ENCODE measurements around the gene PTCD3. TPM values are rescaled to one million over a fixed set of nuclear protein-coding genes. Genes with fewer than 3 reads are reported as not detected.

Gene PTCD3
- total RNA-seq, 1 experiment from 2014 or later: 55.5 TPM

DNA sequence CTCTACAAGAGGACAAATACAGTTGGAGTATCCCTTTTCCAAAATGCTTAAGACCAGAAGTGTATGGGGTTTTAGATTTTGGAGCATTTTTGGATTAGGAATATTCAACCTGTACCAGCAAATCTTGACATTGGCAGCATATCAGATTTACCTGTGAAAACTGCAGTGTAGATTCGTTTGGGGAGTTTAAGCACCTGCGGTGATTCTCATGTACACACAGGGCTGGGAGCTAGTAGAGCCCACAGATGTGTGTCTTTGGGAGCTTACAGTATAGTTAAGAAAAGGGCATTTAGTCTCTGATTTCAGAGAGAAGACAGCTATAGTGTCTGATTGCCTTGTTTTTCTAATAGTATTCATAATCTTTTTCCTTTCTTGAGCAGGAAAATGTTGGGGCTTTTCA lies 30.1 kb downstream of the PTCD3 start:
- in situ Hi-C loops (cut with HindIII; ENCODE audit: low pct_unique_long_range_greater_than_20kb, low sequenced_read_pairs): no loop called here
- DNase-seq (ENCODE audit: low read depth): no peak

DNA sequence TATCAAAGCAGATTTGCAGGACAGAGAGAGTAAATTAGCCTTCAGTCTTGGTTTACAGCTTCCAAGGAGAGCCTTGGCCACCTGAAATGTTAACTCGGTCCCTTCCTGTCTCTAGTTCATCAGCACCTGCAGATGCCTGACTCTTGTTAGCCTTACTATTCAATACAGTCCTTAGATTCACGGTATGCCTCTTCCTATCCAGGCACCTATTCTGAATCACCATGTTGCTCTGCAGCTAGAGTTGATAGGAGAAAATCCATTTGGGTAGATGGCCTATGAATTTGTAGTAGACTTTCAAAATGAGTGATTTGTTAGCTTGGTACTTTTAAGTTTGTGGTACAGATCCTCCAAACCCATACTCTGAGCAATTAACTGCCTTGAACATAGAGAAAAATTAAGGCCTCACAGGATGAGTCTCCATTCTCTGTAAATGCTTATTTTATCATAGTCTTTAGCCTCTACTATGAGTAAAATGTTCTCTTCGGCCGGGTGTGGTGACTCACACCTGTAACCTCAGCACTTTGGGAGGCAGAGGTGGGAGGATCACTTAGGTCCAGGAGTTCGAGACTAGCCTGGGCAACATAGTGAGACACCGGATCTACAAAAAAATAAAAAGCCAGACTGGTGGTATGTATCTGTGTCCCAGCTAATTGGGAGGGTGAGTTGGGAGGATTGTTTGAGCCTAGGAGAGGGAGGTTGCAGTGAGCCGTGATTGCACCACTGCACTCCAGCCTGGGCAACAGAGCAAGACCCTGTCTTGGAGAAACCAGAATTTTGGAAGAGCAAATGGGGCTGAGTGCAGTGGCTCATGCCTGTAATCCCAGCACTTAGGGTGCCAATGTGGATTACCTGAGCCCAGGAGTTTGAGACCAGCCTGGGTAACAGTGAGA lies 32.9 kb downstream of the PTCD3 start:
- in situ Hi-C loops (cut with HindIII; ENCODE audit: low pct_unique_long_range_greater_than_20kb, low sequenced_read_pairs): no loop called here
- DNase-seq (ENCODE audit: low read depth): no peak

DNA sequence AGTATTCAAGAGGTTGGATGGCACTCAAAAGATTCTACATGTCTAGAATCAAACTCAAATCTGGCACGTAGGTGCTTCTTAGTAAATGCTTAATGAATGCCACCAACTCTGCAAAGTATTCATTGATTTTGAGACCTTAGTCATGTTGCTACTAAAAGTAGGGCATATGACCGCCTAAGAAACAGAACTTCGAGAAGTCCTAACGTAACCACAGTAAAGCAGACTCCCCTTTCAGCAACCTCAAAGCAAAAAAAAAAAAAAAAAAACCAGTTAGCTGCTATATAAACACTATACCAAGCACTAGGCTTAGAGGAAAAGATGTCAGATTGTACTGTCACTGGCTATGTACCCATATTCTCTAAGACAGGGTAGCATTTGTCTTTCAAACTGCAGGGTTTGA lies 33.9 kb downstream of the PTCD3 start:
- in situ Hi-C loops (cut with HindIII; ENCODE audit: low pct_unique_long_range_greater_than_20kb, low sequenced_read_pairs): no loop called here
- DNase-seq (ENCODE audit: low read depth): no peak

DNA sequence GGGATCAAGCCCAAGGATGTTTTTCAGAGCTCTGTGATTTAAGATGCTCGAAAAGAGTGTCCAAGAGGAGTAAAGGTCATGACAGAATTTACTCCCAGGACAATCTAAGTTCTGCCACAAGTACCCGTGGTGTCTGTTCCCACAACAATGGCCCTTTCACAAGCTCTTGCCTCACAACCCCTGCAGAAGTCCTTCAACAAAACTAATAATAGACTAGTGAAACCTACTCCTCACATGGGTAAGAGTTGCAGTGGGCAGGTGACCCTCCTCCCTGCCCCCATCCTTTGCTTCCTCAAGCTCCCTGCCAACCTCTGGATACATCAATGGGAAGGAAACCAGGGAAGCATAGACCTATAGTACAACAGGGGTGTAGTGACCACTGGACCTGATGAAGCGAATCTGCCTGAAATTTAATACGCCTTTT lies 34.9 kb downstream of the PTCD3 start:
- in situ Hi-C loops (cut with HindIII; ENCODE audit: low pct_unique_long_range_greater_than_20kb, low sequenced_read_pairs): no loop called here

DNA sequence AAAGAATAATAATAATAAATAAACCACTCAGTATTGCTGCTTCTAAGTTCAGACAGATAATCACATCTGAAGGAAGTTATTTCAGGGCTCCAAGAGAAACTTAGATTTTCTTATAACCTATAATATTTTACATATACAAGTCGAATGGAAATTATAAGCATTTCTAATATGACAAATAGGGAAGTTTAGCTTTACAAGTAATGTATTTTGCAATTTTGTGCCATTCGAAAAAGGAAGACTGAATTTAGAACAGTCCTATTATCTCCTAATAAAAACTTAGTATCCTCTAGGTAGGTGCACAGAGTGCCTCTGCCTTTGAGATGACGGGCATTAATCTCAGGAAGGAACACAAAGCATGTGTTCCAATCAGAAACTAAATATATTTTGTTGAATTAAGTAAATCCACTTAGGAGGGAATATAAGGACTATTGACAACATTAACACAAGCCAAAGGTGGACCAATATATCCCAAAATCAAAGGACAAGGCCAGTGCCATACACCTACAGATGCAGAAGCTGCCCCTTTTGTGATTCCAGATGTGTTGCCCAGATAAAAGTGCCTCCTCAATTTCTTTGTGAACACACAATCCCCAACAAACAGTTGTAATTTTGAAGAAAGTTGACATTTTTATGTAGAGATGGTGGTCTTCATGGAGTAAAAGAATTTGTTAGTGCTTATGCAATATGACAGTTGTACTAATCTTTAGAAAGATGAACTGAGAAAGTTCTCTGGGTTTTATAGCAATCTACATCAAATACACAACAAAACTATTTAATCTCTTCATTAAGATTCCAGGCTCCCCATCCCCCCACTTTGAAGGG lies 36.6 kb downstream of the PTCD3 start:
- in situ Hi-C loops (cut with HindIII; ENCODE audit: low pct_unique_long_range_greater_than_20kb, low sequenced_read_pairs): no loop called here
- DNase-seq (ENCODE audit: low read depth): no peak

More for the DNA sequence above, 34.9 kb downstream of the PTCD3 start:
- no peak for DNase-seq (ENCODE audit: low read depth)

DNA sequence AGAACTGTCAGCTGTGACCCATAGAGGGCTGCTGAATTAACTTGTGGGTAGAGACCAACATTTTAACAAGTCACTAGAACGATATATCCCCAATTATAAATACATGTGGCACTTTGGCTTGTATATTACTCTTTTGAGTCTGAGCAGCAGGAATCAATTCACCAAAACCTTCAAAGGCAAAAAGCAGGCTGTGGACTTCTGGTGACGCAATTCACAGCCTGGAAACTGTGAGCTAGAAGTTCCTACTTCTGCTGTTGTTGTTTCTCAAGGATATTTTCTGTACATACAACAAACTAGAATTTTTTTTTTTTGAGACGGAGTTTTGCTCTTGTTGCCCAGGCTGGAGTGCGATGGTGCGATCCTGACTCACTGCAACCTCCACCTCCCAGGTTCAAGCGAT lies 37.3 kb downstream of the PTCD3 start:
- DNase-seq (ENCODE audit: low read depth): no peak
- in situ Hi-C loops (cut with HindIII; ENCODE audit: low pct_unique_long_range_greater_than_20kb, low sequenced_read_pairs): no loop called here

DNA sequence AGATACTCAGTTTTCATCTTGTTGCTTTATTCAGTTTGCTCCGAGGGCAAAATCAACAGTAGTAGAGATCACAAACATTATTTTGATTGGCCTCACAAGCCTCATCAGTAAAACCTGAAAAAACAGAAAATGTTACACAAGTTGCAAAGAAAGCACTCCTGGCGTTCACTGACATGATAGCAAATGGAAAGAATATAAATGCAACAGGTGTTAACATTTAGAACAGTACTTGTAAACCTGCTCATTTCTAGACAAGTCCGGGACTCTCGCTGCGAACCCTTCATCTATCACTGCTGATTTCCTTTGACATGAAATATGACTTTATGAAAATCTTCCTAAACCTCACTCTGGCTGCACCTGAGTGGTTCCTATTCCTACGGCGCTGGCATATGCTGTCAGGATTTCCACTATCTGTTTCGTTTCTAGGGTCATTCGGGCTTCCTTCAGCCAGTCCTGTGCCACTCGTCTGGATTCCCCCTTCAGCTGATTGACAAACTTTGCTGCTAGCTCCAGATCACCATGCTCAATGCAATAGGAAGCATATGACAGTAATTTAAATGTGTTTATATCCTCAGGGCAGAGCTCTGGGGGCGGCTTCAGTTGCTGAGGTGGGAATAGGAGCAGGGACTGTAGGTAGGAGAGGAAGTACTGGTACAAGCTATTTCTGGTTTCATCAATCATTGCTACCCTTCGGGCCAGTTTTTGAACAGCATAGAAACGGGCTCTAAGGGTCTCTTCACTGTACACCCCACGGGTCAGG lies 38.1 kb downstream of the PTCD3 start:
- no peak for DNase-seq (ENCODE audit: low read depth)
- in situ Hi-C loops (cut with HindIII; ENCODE audit: low pct_unique_long_range_greater_than_20kb, low sequenced_read_pairs): no loop called here

DNA sequence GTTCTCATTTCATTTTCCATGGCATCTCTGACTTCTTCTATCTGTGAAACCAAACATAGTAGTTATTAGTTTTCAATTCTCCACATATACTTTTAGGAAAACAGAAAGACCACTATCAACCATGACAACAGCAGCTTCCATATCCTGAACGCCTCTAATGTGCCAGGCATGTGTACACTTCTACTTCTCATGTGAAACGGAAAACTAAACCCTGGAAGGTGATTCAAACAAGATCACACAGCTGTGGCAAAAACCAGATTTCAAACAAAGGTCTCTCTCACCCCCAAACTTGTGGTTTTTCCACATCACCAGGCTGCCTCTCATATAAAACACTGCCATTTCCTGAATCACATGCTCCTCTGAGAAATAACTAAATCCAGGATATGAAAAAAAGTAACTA lies 41.8 kb downstream of the PTCD3 start:
- DNase-seq (ENCODE audit: low read depth): no peak
- in situ Hi-C loops (cut with HindIII; ENCODE audit: low pct_unique_long_range_greater_than_20kb, low sequenced_read_pairs): no loop called here

DNA sequence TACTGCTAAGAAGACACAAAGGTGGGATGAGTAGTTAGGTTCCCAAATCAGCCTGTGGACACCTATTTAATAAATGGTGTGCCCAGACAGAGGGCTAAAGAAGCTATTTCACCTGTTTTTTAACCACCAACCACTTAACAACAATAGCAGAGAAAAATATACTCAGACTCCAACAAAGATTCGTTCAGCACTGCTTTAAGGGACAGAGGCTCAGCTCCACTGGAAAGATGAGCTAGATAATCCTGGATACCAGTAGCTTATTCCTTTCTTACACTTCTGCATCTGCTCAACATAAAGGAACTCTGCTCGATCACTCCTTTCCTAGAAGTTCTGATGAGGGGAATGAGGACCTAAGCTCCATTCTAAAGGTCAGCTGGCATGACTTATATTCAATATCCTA lies 44.5 kb downstream of the PTCD3 start:
- in situ Hi-C loops (cut with HindIII; ENCODE audit: low pct_unique_long_range_greater_than_20kb, low sequenced_read_pairs): no loop called here
- no peak for DNase-seq (ENCODE audit: low read depth)

DNA sequence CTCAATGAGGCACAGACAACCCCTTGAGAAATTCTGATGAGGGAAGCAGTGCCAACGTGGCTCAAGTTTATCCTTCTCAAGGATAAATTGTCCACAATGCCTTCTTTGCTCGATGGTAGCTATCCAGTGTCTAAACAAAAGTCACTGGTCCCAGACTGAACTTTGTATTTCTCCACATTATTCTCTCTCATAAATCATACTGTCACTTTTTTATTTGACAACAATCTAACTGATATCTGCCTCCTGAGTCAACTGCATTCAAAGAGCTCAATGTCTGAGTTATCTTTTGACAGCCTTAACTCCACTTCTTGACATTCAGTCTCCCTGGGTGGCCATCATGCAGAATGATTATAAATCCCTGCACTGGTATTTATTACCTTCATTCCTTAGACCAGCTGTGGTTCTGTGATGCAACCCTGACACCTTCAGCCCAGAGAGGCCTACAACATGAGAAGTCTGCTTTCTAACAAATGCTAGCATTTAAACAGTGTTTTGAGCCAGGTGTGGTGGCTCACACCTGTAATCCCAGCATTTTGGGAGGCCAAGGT lies 51.0 kb downstream of the PTCD3 start:
- DNase-seq (ENCODE audit: low read depth): no peak
- in situ Hi-C loops (cut with HindIII; ENCODE audit: low pct_unique_long_range_greater_than_20kb, low sequenced_read_pairs): no loop called here

DNA sequence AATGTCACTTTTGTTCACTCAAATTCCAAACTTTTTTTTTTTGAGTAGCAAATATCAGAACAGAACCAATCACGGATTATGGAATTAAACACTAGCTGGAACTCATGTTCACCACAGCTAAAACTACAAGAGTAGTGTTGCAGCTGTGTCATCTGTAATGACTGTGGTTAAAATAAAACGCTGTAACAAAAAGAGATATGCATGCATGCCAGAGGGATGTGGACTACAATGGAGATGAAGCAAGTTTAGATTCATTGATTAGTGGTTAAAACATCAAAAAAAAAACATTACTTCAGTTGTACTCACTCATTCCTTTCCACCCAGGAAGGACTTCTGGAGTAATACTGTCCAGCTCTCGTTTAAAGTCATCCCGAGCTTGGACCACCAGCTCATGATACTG lies 52.3 kb downstream of the PTCD3 start:
- DNase-seq (ENCODE audit: low read depth): no peak
- in situ Hi-C loops (cut with HindIII; ENCODE audit: low pct_unique_long_range_greater_than_20kb, low sequenced_read_pairs): no loop called here

DNA sequence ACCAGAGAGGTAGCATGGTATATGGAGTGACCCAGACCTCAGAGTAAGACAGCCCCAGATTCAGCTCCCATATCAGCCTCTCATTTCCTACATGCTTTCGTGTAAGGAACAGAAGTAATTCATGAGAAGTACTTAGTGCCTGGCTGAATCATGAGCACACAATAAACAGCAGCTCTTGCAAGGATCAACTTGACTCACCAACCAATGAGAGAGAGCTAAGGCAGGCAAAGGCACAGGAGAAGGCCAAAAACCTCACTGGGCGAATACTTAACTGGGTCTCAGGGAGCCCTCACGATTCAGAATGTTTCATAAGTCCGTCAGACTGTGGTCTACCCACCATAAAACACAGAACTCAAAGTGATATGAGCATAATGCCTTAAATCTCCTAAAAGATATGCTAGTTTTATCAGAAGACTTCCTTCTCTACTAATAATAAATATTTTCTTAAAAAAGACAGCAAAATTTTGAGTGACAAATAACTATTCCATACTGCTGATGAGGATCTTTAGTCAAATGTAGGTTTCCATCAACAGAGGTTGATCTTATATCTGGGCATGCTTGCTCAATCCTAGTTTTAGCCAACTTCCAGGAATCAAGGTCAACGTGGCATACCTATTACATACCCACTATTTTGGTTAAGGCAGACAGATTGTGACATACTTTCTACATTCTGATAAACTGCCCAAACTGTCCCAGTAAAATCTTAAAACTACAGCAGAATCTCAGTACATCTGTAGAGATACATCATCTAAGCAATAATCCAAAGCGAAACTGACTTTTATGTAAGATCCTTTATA lies 54.3 kb downstream of the PTCD3 start:
- in situ Hi-C loops (cut with HindIII; ENCODE audit: low pct_unique_long_range_greater_than_20kb, low sequenced_read_pairs): no loop called here
- DNase-seq (ENCODE audit: low read depth): no peak

DNA sequence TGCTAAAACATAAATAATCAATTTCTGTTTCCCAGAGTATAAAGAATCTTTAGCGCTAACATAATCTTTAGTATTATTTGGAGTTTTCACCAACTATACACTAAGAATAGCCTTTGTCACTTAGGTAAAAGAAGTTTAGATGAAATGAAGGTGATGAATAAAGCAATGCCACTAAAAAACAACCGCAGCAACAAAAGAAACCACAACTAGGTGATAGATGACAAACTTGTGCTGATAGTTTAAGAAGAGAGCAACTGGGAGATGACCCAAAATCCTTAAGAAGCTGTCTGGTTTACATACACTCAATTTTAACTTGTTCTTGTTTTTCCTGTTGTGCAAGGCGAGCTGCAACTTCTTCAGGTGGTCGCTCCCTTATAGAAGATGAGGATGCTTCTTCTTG lies 64.4 kb downstream of the PTCD3 start:
- no peak for DNase-seq (ENCODE audit: low read depth)
- in situ Hi-C loops (cut with HindIII; ENCODE audit: low pct_unique_long_range_greater_than_20kb, low sequenced_read_pairs): no loop called here

DNA sequence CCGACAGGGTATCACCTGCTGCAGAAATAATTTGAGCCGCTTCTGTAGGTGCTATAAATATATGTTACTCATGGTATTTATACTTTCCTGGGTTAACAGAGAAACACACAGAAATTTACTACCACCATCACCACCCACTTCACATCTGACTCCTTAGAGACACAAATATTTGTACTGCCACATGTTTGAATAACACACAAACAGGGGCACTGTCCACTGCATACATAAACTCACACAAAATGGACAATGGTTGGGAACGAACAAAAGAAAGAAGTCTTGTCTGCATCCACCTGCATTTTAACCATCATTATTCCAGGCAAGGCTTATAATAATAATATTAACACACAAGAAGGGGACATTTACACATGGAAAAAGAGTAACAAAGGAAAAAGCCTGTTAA lies 65.3 kb downstream of the PTCD3 start:
- no peak for DNase-seq (ENCODE audit: low read depth)
- in situ Hi-C loops (cut with HindIII; ENCODE audit: low pct_unique_long_range_greater_than_20kb, low sequenced_read_pairs): no loop called here

DNA sequence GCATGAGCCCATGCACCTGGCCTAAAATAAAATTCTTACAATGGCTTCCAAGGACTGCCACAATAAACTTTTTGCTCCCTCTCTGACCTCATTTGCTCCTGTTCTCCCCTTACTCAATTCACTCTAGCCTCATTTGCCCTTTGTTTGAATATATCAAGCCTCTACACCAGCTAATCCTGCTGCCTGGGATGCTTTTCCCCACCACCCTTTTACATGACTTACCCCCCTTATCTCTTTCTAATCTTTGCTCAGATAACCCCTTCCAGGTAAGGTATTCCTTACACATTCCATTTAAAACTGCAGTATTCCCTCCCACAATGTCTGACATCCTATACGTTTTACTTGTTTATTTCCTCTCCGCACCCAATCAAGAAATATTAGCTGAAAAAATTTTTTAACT lies 66.6 kb downstream of the PTCD3 start:
- DNase-seq (ENCODE audit: low read depth): no peak
- in situ Hi-C loops (cut with HindIII; ENCODE audit: low pct_unique_long_range_greater_than_20kb, low sequenced_read_pairs): no loop called here

DNA sequence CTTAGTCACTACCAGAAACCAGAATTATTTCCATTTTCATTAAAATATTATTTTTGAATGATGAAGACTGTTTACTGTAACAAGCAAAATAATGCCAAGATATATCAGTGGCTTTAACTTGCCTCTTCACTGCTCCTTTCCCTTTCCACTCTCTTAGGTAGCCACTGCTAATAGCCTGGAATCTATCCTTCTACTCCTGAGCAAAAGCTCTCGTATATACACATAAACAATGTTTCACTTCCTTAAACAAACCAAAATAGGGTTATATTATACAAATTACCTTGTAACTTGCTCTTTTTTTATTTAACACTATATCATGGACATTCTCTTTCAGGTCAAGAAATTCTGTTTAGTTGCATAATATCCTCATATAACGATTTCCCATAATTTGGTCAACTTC lies 68.4 kb downstream of the PTCD3 start:
- no peak for DNase-seq (ENCODE audit: low read depth)
- in situ Hi-C loops (cut with HindIII; ENCODE audit: low pct_unique_long_range_greater_than_20kb, low sequenced_read_pairs): no loop called here

DNA sequence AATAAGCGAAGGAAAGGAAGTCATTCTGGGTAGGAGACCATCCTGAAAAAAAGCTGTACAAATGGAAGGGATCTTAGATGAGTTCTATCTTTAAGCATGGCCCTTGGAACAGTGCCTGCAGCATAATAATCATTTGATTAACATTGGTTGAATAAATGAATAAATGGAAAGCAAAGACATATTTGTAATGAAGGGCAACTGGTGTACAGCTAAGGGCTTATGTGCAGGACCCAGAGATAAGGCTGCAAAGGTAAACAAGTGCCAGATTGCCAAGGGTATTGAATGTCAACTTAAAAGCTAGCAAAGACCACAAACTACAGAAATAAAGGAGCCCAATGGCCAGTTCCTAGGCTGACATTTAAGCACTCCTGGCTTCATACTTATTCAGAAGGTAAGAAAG lies 69.8 kb downstream of the PTCD3 start:
- in situ Hi-C loops (cut with HindIII; ENCODE audit: low pct_unique_long_range_greater_than_20kb, low sequenced_read_pairs): no loop called here
- DNase-seq (ENCODE audit: low read depth): no peak

DNA sequence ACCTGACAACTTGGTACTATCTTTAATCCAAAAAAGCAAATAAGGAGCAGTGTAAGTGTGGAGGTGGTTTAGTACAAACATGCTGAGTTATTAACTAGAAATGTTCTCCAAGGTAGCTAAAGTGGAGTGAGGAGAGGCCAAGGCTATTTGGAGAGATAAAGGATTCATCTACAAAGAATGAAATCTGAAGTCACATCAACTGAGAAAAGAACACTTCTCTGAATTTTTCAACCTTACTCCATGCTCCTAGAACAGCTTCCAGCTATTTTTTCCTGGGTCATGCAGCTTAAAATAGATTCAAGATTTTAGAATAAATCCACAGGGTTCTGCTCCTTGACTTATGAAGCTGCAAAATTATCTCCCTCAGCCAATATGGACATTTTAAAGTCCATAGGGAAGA lies 70.6 kb downstream of the PTCD3 start:
- DNase-seq (ENCODE audit: low read depth): no peak
- in situ Hi-C loops (cut with HindIII; ENCODE audit: low pct_unique_long_range_greater_than_20kb, low sequenced_read_pairs): no loop called here

Data from Caki2 (cell line).